Coronary artery (tissue), 2 donors: ENCODE measurements around the gene ME3.

Experiments used
- DNase-seq: peaks from one replicate; pipeline ENCODE4 v3.0.0-alpha.2; 2017; ENCODE audit warnings: low spot score
- H3K27ac ChIP-seq, 2 donors: fragments of 200-600 bp; sonication (generic); one replicate each; pipeline ENCODE4 v1.5.1; 2016 to 2019
- H3K4me3 ChIP-seq: fragments of 200-600 bp; sonication (generic); 2 replicates; pipeline ENCODE4 v1.5.1; 2016; ENCODE audit warnings: mild to moderate bottlenecking, moderate library complexity
- CTCF ChIP-seq: fragments of 200-600 bp; sonication (generic); IDR thresholded peaks from one replicate; pipeline ENCODE4 v1.5.1; 2019; ENCODE audit warnings: antibody characterized with exemption

The ME3 gene

GRCh38 chr11:86596861-86597586 lies 75.4 kb downstream of the ME3 start:
- DNase-seq, result no peak
- Histone ChIP-seq H3K4me3 (no peak overlapping the region), H3K27ac (peak overlapping the region in 1 of 2 donors; percentile 24)
- no peak for TF ChIP-seq CTCF

GRCh38 chr11:86595955-86596354 lies 76.5 kb downstream of the ME3 start:
- DNase-seq, result no peak
- Histone ChIP-seq H3K27ac (peak overlapping the region in 1 of 2 donors; percentile 50), H3K4me3 (no peak overlapping the region)
- TF ChIP-seq CTCF, result no peak

GRCh38 chr11:86595451-86595850 lies 77.0 kb downstream of the ME3 start:
- TF ChIP-seq CTCF, result no peak

GRCh38 chr11:86594746-86595145 lies 77.7 kb downstream of the ME3 start:
- Histone ChIP-seq H3K27ac (no peak overlapping the region), H3K4me3 (no peak overlapping the region)
- TF ChIP-seq CTCF, result no peak
- no peak for DNase-seq

More at GRCh38 chr11:86595451-86595850, 77.0 kb downstream of the ME3 start:
- H3K4me3 ChIP-seq, result no peak overlapping the region
- H3K27ac ChIP-seq, result peak overlapping the region in 1 of 2 donors; percentile 50
- DNase-seq, result no peak

- no peak for DNase-seq
- no peak overlapping the region for H3K4me3 ChIP-seq
- no peak overlapping the region for H3K27ac ChIP-seq
- TF ChIP-seq CTCF, result no peak
Observed at GRCh38 chr11:86593833-86594232, 78.6 kb downstream of the ME3 start.

- Histone ChIP-seq H3K27ac (peak overlapping the region in 1 of 2 donors; percentile 53), H3K4me3 (no peak overlapping the region)
- no peak for TF ChIP-seq CTCF
- DNase-seq, result no peak
Observed at GRCh38 chr11:86592659-86593451, 79.6 kb downstream of the ME3 start.
